Measurements from ENCODE around the gene GPR37. TPM values are rescaled to one million over a fixed set of nuclear protein-coding genes. Genes with fewer than 3 reads are reported as not detected.

Gene GPR37
- total RNA-seq, 1 experiment from 2014 or later, result 10.5 TPM

DNA sequence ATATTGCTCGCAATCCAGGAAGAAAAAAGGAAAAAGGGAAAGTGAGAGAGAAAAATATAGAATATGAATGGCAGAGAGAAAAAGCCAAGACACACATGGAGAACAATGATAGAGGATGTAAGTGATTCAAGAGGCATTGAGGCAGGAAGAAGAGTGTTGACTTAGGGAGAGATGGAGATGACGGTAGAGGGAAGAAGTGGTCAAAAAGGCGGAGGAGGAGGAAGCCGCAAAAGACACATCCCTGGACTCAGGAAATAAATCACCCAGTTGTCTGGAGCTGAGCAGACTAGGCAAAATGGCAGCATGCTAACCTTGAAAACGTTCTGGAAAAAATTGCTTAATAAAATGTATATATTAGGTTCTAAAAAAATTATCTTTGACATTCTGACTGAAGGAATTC, 17.7 kb upstream of the GPR37 start:
- Histone ChIP-seq H4K20me1 (ENCODE audit: low read length) (no peaks in the 10 kb centered on the region), H3K27me3 (ENCODE audit: low read length) (no peaks in the 10 kb centered on the region), H3K27ac (ENCODE audit: low read length) (no peak overlapping the region), H3K79me2 (ENCODE audit: low read length) (no peaks in the 10 kb centered on the region), H3K4me2 (ENCODE audit: low read length) (no peak overlapping the region), H3K36me3 (ENCODE audit: low read depth, low read length) (no peaks in the 10 kb centered on the region; the same call in 1 of the 2 replicates), H3K9ac (ENCODE audit: low read length) (no peak overlapping the region), H3K4me1 (ENCODE audit: insufficient read depth, low read length) (peaks cover 8% of the 10 kb centered on the region; the same call in 1 of the 2 replicates), H2AFZ (ENCODE audit: low read length) (no peak overlapping the region), H3K4me3 (ENCODE audit: low read length) (no peak overlapping the region), H3F3A (ENCODE audit: low read length, unreplicated experiment) (no peaks in the 10 kb centered on the region), H3K9me2 (replicated peaks; ENCODE audit: low read length) (no peaks in the 10 kb centered on the region), H3K9me3 (ENCODE audit: low read length) (peaks cover 8% of the 10 kb centered on the region; the same call in 1 of the 2 replicates)
- peak; percentile 20; the same call in 1 of the 2 replicates for ATAC-seq
- no peak for DNase-seq
- TF ChIP-seq EZH2 (IDR thresholded peaks at IDR 0.05; ENCODE audit: low read length, unreplicated experiment) (no peak), EZH2phosphoT487 (IDR thresholded peaks at IDR 0.05; ENCODE audit: borderline replicate concordance, low read length) (no peak)
- TF ChIP-seq, protein P1, sequence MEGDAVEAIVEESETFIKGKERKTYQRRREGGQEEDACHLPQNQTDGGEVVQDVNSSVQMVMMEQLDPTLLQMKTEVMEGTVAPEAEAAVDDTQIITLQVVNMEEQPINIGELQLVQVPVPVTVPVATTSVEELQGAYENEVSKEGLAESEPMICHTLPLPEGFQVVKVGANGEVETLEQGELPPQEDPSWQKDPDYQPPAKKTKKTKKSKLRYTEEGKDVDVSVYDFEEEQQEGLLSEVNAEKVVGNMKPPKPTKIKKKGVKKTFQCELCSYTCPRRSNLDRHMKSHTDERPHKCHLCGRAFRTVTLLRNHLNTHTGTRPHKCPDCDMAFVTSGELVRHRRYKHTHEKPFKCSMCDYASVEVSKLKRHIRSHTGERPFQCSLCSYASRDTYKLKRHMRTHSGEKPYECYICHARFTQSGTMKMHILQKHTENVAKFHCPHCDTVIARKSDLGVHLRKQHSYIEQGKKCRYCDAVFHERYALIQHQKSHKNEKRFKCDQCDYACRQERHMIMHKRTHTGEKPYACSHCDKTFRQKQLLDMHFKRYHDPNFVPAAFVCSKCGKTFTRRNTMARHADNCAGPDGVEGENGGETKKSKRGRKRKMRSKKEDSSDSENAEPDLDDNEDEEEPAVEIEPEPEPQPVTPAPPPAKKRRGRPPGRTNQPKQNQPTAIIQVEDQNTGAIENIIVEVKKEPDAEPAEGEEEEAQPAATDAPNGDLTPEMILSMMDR (conservative IDR thresholded peaks at IDR 0.05; ENCODE audit: low read depth, low read length), result no peak
- intact Hi-C loops (cut with micrococcal nuclease), result loop anchor here (5.0 kb wide), 1 partner anchor 461 kb away; no protein-coding TSS in a partner anchor
- ChIA-PET CTCF (no interaction called here), POLR2A (ENCODE audit: unreplicated experiment) (no interaction called here)
- no TSS peak for BruUV-seq (replicated peaks)

DNA sequence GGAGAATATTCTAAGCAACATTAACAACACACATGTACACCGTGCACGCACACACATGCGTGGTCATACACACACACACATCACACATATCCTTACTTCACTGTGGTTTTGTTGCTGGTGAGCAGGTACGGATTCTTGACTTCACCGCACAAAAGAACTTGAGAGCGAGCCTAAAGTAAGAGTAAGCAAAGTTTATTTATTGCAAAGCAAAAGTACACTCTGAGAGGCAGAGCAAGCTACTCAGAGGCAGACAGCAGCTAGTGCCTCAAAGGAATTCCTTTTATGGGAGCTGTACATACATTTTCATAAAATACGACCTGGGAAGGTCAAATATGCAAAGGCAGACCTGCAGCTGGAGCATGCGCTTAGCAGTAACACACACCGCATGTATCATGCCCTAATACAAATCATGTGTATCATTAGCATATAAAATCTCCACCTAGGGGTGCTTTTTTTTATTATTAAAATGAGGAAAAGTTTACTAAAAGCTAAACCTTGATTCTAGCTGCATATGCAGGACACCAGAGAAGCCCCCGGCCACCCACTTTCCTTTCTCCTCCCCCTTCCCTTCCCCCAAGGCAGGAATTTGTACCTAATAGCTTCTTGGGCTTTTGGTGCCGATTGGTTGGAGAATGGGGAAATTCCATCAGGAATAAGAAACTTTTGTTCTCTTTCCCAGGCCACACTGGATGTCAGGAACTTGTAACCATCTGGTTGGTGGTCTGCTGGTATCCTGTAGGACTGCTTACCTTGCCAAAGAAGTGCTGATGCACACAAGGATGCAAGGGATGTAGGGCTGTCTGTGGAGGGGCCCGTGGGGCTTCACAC, 16.5 kb upstream of the GPR37 start:
- TF ChIP-seq EZH2 (IDR thresholded peaks at IDR 0.05; ENCODE audit: low read length, unreplicated experiment) (no peak), EZH2phosphoT487 (IDR thresholded peaks at IDR 0.05; ENCODE audit: borderline replicate concordance, low read length) (no peak)
- TF ChIP-seq, protein P1 (conservative IDR thresholded peaks at IDR 0.05; ENCODE audit: low read depth, low read length), result no peak
- no peaks in the 10 kb centered on the region; the same call in 1 of the 2 replicates for H3K36me3 ChIP-seq (ENCODE audit: low read depth, low read length)
- peaks cover 15% of the 10 kb centered on the region for H3K4me1 ChIP-seq (ENCODE audit: insufficient read depth, low read length)
- no peak overlapping the region for H3K27ac ChIP-seq (ENCODE audit: low read length)
- no peak overlapping the region for H2AFZ ChIP-seq (ENCODE audit: low read length)
- ATAC-seq (no peak), DNase-seq (no peak)
- no peaks in the 10 kb centered on the region for H4K20me1 ChIP-seq (ENCODE audit: low read length)
- no peaks in the 10 kb centered on the region for H3F3A ChIP-seq (ENCODE audit: low read length, unreplicated experiment)
- no peak overlapping the region for H3K4me2 ChIP-seq (ENCODE audit: low read length)
- H3K9me3 ChIP-seq (ENCODE audit: low read length), result peaks cover 8% of the 10 kb centered on the region; the same call in 1 of the 2 replicates
- intact Hi-C loops (cut with micrococcal nuclease), result loop anchor here (5.0 kb wide), 1 partner anchor 460 kb away; no protein-coding TSS in a partner anchor
- H3K4me3 ChIP-seq (ENCODE audit: low read length), result no peak overlapping the region
- CTCF ChIA-PET, result interaction anchor here (0.8 kb wide), 1 partner anchor 16 kb away, joined by 3 read pairs; the partner anchor contains the start of gene GPR37
- H3K9ac ChIP-seq (ENCODE audit: low read length), result no peak overlapping the region
- H3K79me2 ChIP-seq (ENCODE audit: low read length), result no peaks in the 10 kb centered on the region
- H3K9me2 ChIP-seq (replicated peaks; ENCODE audit: low read length), result no peaks in the 10 kb centered on the region
- no peaks in the 10 kb centered on the region for H3K27me3 ChIP-seq (ENCODE audit: low read length)
- BruUV-seq (replicated peaks), result no TSS peak
- POLR2A ChIA-PET (ENCODE audit: unreplicated experiment), result interaction anchor here (0.6 kb wide), 1 partner anchor 620 kb away, joined by 3 read pairs; no protein-coding TSS in a partner anchor
